ENCODE measurements around the gene PRKRA. TPM values are rescaled to one million over a fixed set of nuclear protein-coding genes. Genes with fewer than 3 reads are reported as not detected.
"Not testable (repeated sequence)": the region's sequence is repeated elsewhere in the genome, so short reads cannot be mapped to it uniquely, and the experiment has no call there.

Gene PRKRA
- total RNA-seq, 4 donors from 2014 or later: 35.6 to 317 (median 56.9) TPM

GRCh38 chr2:178474560-178474959, 23.6 kb upstream of the PRKRA start:
- H3K4me1 ChIP-seq: peaks cover 0 to 18% (median 8%) of the 10 kb centered on the region in 4 donors
- 97 to 100% methylated on average over 1 to 5 of the region's 5 CpGs for WGBS, 2 donors (ENCODE audit: low coverage in 1 of 2)
- no peaks in the 10 kb centered on the region for H3K9me3 ChIP-seq
- intact Hi-C loops (cut with DNase I; ENCODE audit: low total_unique reads): no loop called here
- H3K4me3 ChIP-seq: no peak overlapping the region
- H3K27me3 ChIP-seq: no peaks in the 10 kb centered on the region
- in situ Hi-C loops (cut with MboI; ENCODE audit: low pct_ligation_motif_present in 1 of 4, low pct_unique_long_range_greater_than_20kb in 1 of 4, low sequenced_read_pairs in 3 of 4): no loop called here
- no peaks in the 10 kb centered on the region for H3K36me3 ChIP-seq
- H3K27ac ChIP-seq: no peak overlapping the region
- no peak for DNase-seq
- no peak for TF ChIP-seq EP300 (IDR thresholded peaks at IDR 0.05; ENCODE audit: low read depth)
- no peak for TF ChIP-seq POLR2AphosphoS5 (IDR thresholded peaks at IDR 0.05)
- no peak for TF ChIP-seq POLR2A (IDR thresholded peaks at IDR 0.05)

GRCh38 chr2:178473931-178474330, 23.0 kb upstream of the PRKRA start:
- H3K4me1 ChIP-seq: peaks cover 0 to 13% (median 4%) of the 10 kb centered on the region in 4 donors

DNA sequence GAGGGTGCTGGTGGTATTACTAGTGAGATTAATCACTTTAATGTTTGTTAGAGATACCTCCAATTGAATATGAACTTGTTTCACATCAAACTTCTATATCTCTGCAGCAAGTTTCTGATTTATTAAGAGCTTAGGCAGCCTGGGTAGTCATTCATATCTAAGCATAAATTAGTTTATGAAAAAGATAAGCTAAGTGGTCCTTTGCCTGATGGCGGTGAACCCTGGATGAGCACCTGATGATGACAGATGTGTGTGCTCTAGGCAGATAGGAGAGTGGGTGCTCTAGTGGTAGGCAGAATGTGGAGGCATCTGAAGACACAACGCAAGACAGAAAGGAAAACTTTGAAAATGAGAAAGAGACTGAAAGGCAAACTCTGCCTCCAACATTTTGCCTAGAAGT, 22.4 kb upstream of the PRKRA start:
- Histone ChIP-seq H3K36me3 (no peaks in the 10 kb centered on the region), H3K9me3 (no peaks in the 10 kb centered on the region), H3K27ac (no peak overlapping the region), H3K4me1 (peaks cover 0 to 13% (median 3%) of the 10 kb centered on the region in 4 donors), H3K27me3 (no peaks in the 10 kb centered on the region), H3K4me3 (no peak overlapping the region)
- intact Hi-C loops (cut with DNase I; ENCODE audit: low total_unique reads): no loop called here
- in situ Hi-C loops (cut with MboI; ENCODE audit: low pct_ligation_motif_present in 1 of 4, low pct_unique_long_range_greater_than_20kb in 1 of 4, low sequenced_read_pairs in 3 of 4): no loop called here
- WGBS, 2 donors (ENCODE audit: low coverage in 1 of 2): 93 to 95% methylated on average over 2 of the region's 2 CpGs
- TF ChIP-seq POLR2A (IDR thresholded peaks at IDR 0.05) (no peak), EP300 (IDR thresholded peaks at IDR 0.05; ENCODE audit: low read depth) (no peak)
- DNase-seq: no peak

More at GRCh38 chr2:178473931-178474330, 23.0 kb upstream of the PRKRA start:
- DNase-seq: no peak
- Histone ChIP-seq H3K4me3 (no peak overlapping the region), H3K9me3 (no peaks in the 10 kb centered on the region), H3K27ac (no peak overlapping the region), H3K27me3 (no peaks in the 10 kb centered on the region), H3K36me3 (no peaks in the 10 kb centered on the region)
- in situ Hi-C loops (cut with MboI; ENCODE audit: low pct_ligation_motif_present in 1 of 4, low pct_unique_long_range_greater_than_20kb in 1 of 4, low sequenced_read_pairs in 3 of 4): no loop called here
- 67 to 82% methylated on average over 1 to 4 of the region's 4 CpGs for WGBS, 2 donors (ENCODE audit: low coverage in 1 of 2)
- TF ChIP-seq EP300 (IDR thresholded peaks at IDR 0.05; ENCODE audit: low read depth): no peak
- no peak for TF ChIP-seq POLR2A (IDR thresholded peaks at IDR 0.05)
- no peak for TF ChIP-seq CTCF (IDR thresholded peaks at IDR 0.05)
- TF ChIP-seq POLR2AphosphoS5 (IDR thresholded peaks at IDR 0.05): no peak
- intact Hi-C loops (cut with DNase I; ENCODE audit: low total_unique reads): no loop called here

GRCh38 chr2:178471313-178471712, 20.3 kb upstream of the PRKRA start:
- intact Hi-C loops (cut with DNase I; ENCODE audit: low total_unique reads); H3K4me3 ChIP-seq; H3K27me3 ChIP-seq; H3K27ac ChIP-seq; DNase-seq; H3K9me3 ChIP-seq; H3K4me1 ChIP-seq; H3K36me3 ChIP-seq; in situ Hi-C loops (cut with MboI; ENCODE audit: low pct_ligation_motif_present in 1 of 4, low pct_unique_long_range_greater_than_20kb in 1 of 4, low sequenced_read_pairs in 3 of 4): not testable (repeated sequence)
- WGBS, 2 donors (ENCODE audit: low coverage in 1 of 2): 96 to 100% methylated on average over 4 to 5 of the region's 5 CpGs

DNA sequence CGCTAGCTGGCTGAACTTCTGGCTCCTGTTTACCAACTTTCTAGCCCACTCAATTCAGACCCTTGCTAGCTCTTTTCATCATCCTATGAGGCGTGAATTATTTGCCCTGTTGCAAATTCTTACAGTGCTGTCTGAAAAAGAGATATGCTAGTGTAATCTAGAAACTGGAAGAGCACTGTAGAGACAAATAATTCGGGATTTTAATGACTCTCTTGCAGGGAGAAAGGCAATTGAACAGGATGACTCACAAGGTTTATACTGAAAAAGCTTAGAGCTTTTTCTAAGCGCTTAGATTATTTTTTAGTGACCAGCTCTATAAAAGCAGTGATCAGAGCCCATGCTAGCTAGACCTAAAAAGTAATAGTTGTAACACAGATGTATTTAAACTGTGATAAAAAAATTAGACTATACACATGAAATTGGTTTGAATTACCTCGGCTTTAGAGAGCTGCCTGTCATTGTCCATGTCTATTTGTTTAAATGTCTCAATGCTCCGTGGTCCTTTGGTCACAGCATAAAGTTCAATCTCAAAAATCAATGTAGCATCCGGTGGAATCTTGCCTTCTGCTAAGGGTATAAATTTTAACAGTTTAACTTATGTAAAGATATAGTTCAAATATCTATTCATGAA, 18.4 kb upstream of the PRKRA start:
- in situ Hi-C loops (cut with MboI; ENCODE audit: low pct_ligation_motif_present in 1 of 4, low pct_unique_long_range_greater_than_20kb in 1 of 4, low sequenced_read_pairs in 3 of 4) (no loop called here), intact Hi-C loops (cut with DNase I; ENCODE audit: low total_unique reads) (no loop called here)
- WGBS, 2 donors (ENCODE audit: low coverage in 1 of 2): 87 to 90% methylated on average over 7 of the region's 7 CpGs
- Histone ChIP-seq H3K4me1 (no peaks in the 10 kb centered on the region), H3K27me3 (no peaks in the 10 kb centered on the region), H3K4me3 (no peak overlapping the region), H3K27ac (no peak overlapping the region), H3K36me3 (no peaks in the 10 kb centered on the region), H3K9me3 (no peaks in the 10 kb centered on the region)
- no peak for DNase-seq
- no peak for TF ChIP-seq POLR2A (IDR thresholded peaks at IDR 0.05)
- no peak for TF ChIP-seq POLR2AphosphoS5 (IDR thresholded peaks at IDR 0.05)
- no peak for TF ChIP-seq EP300 (IDR thresholded peaks at IDR 0.05; ENCODE audit: low read depth)
- no peak for TF ChIP-seq CTCF (IDR thresholded peaks at IDR 0.05)
